ENCODE results near the gene TNFSF15. TPM values are rescaled to one million over a fixed set of nuclear protein-coding genes. Genes with fewer than 3 reads are reported as not detected.
"Not testable (repeated sequence)": the region's sequence is repeated elsewhere in the genome, so short reads cannot be mapped to it uniquely, and the experiment has no call there.

The TNFSF15 gene
- total RNA-seq, 1 donor, result under 0.01 TPM

GRCh38 chr9:114742947-114743346 is 62.9 kb downstream of the TNFSF15 start:
- TF ChIP-seq, protein P1, sequence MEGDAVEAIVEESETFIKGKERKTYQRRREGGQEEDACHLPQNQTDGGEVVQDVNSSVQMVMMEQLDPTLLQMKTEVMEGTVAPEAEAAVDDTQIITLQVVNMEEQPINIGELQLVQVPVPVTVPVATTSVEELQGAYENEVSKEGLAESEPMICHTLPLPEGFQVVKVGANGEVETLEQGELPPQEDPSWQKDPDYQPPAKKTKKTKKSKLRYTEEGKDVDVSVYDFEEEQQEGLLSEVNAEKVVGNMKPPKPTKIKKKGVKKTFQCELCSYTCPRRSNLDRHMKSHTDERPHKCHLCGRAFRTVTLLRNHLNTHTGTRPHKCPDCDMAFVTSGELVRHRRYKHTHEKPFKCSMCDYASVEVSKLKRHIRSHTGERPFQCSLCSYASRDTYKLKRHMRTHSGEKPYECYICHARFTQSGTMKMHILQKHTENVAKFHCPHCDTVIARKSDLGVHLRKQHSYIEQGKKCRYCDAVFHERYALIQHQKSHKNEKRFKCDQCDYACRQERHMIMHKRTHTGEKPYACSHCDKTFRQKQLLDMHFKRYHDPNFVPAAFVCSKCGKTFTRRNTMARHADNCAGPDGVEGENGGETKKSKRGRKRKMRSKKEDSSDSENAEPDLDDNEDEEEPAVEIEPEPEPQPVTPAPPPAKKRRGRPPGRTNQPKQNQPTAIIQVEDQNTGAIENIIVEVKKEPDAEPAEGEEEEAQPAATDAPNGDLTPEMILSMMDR (IDR thresholded peaks at IDR 0.05; ENCODE audit: extremely low read depth, low read depth, low read length), result no peak
- no peaks in the 10 kb centered on the region for H3K27me3 ChIP-seq (ENCODE audit: insufficient read depth, low read length)
- no peak for DNase-seq (ENCODE audit: insufficient read length, low spot score, missing footprints)
- no peaks in the 10 kb centered on the region for H4K20me1 ChIP-seq (ENCODE audit: insufficient read depth, low read length)
- no peaks in the 10 kb centered on the region for H3K79me2 ChIP-seq (ENCODE audit: insufficient read depth, low read length)
- H3K4me1 ChIP-seq (ENCODE audit: insufficient read depth, low read length), result peaks cover 25% of the 10 kb centered on the region
- H3K36me3 ChIP-seq (ENCODE audit: insufficient read depth, low read length), result no peaks in the 10 kb centered on the region
- no peak overlapping the region for H3K4me2 ChIP-seq (ENCODE audit: insufficient read depth, low read length)
- H3K4me3 ChIP-seq (ENCODE audit: insufficient read depth, low read length), result no peak overlapping the region
- H2AFZ ChIP-seq (ENCODE audit: low read length), result no peak overlapping the region
- H3K9me3 ChIP-seq (ENCODE audit: low read depth, low read length), result no peaks in the 10 kb centered on the region
- H3K27ac ChIP-seq (ENCODE audit: low read depth, low read length), result no peak overlapping the region

DNA sequence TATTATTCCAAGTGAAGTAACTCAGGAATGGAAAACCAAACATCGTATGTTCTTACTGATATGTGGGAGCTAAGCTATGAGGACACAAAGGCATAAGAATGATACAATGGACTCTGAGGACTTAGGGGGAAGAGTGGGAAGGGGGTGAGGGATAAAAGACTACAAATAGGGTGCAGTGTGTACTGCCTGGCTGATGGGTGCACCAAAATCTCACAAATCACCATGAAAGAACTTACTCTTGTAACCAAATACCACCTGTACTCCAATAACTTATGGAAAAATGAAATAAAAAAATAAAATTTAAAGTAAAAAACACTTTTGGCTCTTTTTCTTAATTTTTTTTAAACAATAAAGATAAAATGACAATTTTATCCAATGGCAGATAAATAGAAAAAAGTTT is 64.3 kb downstream of the TNFSF15 start:
- not testable (repeated sequence) for H4K20me1 ChIP-seq (ENCODE audit: insufficient read depth, low read length); H3K27ac ChIP-seq (ENCODE audit: low read depth, low read length); H3K36me3 ChIP-seq (ENCODE audit: insufficient read depth, low read length); H2AFZ ChIP-seq (ENCODE audit: low read length); H3K27me3 ChIP-seq (ENCODE audit: insufficient read depth, low read length); H3K4me3 ChIP-seq (ENCODE audit: insufficient read depth, low read length); H3K79me2 ChIP-seq (ENCODE audit: insufficient read depth, low read length); H3K4me2 ChIP-seq (ENCODE audit: insufficient read depth, low read length); H3K9me3 ChIP-seq (ENCODE audit: low read depth, low read length); DNase-seq (ENCODE audit: insufficient read length, low spot score, missing footprints)
- peaks cover 22% of the 10 kb centered on the region for H3K4me1 ChIP-seq (ENCODE audit: insufficient read depth, low read length)

GRCh38 chr9:114738581-114739316 is 67.1 kb downstream of the TNFSF15 start:
- no peaks in the 10 kb centered on the region for H3K79me2 ChIP-seq (ENCODE audit: insufficient read depth, low read length)
- H3K4me2 ChIP-seq (ENCODE audit: insufficient read depth, low read length), result no peak overlapping the region
- no peak overlapping the region for H3K4me3 ChIP-seq (ENCODE audit: insufficient read depth, low read length)
- H2AFZ ChIP-seq (ENCODE audit: low read length), result no peak overlapping the region
- no peaks in the 10 kb centered on the region for H3K27me3 ChIP-seq (ENCODE audit: insufficient read depth, low read length)
- H3K4me1 ChIP-seq (ENCODE audit: insufficient read depth, low read length), result peaks cover 7% of the 10 kb centered on the region
- DNase-seq (ENCODE audit: insufficient read length, low spot score, missing footprints), result peak; percentile 88
- no peak overlapping the region for H3K27ac ChIP-seq (ENCODE audit: low read depth, low read length)
- TF ChIP-seq, protein P1 (IDR thresholded peaks at IDR 0.05; ENCODE audit: extremely low read depth, low read depth, low read length), result peak; percentile 92
- H3K36me3 ChIP-seq (ENCODE audit: insufficient read depth, low read length), result no peaks in the 10 kb centered on the region
- no peaks in the 10 kb centered on the region for H3K9me3 ChIP-seq (ENCODE audit: low read depth, low read length)
- H4K20me1 ChIP-seq (ENCODE audit: insufficient read depth, low read length), result no peaks in the 10 kb centered on the region

DNA sequence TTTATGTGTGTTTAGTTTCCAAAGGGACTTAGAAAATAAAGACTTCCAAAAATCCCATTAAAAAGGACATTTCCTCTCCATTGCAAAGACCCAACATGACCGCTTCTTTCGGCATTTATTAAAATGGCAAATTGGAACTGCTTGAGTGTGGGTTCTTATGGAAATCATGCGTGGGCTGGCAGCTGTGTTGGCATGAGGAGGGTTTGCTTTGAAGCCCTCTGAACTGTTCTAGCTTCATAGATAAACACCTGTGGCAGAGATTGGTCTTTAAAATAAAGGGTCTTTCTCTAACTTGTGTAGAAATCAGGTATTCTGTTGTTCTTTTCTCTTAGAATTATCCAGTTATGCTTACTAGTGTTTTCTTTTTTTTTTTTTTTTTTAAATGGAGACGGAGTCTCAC is 68.0 kb downstream of the TNFSF15 start:
- Histone ChIP-seq H3K4me2 (ENCODE audit: insufficient read depth, low read length) (no peak overlapping the region), H3K27ac (ENCODE audit: low read depth, low read length) (no peak overlapping the region), H4K20me1 (ENCODE audit: insufficient read depth, low read length) (no peaks in the 10 kb centered on the region), H2AFZ (ENCODE audit: low read length) (no peak overlapping the region), H3K4me1 (ENCODE audit: insufficient read depth, low read length) (peaks cover 9% of the 10 kb centered on the region), H3K27me3 (ENCODE audit: insufficient read depth, low read length) (no peaks in the 10 kb centered on the region), H3K79me2 (ENCODE audit: insufficient read depth, low read length) (no peaks in the 10 kb centered on the region), H3K4me3 (ENCODE audit: insufficient read depth, low read length) (no peak overlapping the region), H3K36me3 (ENCODE audit: insufficient read depth, low read length) (no peaks in the 10 kb centered on the region), H3K9me3 (ENCODE audit: low read depth, low read length) (no peaks in the 10 kb centered on the region)
- DNase-seq (ENCODE audit: insufficient read length, low spot score, missing footprints), result no peak
- TF ChIP-seq, protein P1 (IDR thresholded peaks at IDR 0.05; ENCODE audit: extremely low read depth, low read depth, low read length), result no peak

Data from osteoblast (primary cell).